HUES48 (cell line): ENCODE measurements around the gene SF3A2.

Experiments
- H3K27ac ChIP-seq: one replicate; pipeline ENCODE4 v1.7.0; 2013; ENCODE audit warnings: low read depth, low read length, inconsistent platforms
- H3K27me3 ChIP-seq: 2 replicates; pipeline ENCODE4 v1.6.1; 2013; ENCODE audit warnings: mild to moderate bottlenecking, low read length; ENCODE audit not compliant: control insufficient read depth, insufficient read depth
- H3K36me3 ChIP-seq: 2 replicates; pipeline ENCODE4 v1.6.1; 2013; ENCODE audit warnings: low read length; ENCODE audit not compliant: control insufficient read depth, insufficient read depth
- H3K4me1 ChIP-seq: 2 replicates; pipeline ENCODE4 v1.6.1; 2013; ENCODE audit warnings: mild to moderate bottlenecking, low read length; ENCODE audit not compliant: control insufficient read depth, insufficient read depth
- H3K4me3 ChIP-seq: 2 replicates; pipeline ENCODE4 v1.5.1; 2013; ENCODE audit warnings: mild to moderate bottlenecking, low read depth, low read length
- H3K9ac ChIP-seq: 2 replicates; pipeline ENCODE4 v1.6.1; 2013; ENCODE audit warnings: mild to moderate bottlenecking, low read depth, low read length, moderate library complexity
- H3K9me3 ChIP-seq: 2 replicates; pipeline ENCODE4 v1.6.1; 2013; ENCODE audit warnings: low read length; ENCODE audit not compliant: control insufficient read depth, insufficient read depth

The SF3A2 gene

DNA sequence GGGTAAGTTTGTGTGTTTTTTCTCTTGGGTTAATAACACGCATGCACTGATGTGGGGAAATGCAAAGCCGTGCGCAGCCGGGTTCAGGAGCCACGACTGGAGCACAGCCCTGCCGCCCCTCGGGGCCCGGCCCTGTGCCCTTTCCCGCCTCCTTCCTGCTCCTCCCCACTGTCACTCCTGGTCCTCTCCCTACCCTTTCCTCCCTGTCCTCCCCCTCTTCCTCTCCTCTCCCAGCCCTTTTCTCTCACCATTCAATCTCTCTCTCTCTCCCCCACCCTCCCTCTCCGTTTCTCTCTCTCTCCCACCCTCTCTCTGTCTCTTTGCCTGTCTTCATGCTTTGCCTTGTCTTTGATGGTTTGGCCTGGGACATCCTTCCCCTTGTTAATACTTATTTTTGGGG is 27.6 kb upstream of the SF3A2 start:
- no peaks in the 10 kb centered on the region for H3K27me3 ChIP-seq
- H3K9me3 ChIP-seq = no peaks in the 10 kb centered on the region
- no peak overlapping the region for H3K27ac ChIP-seq
- H3K4me3 ChIP-seq = no peak overlapping the region
- no peaks in the 10 kb centered on the region for H3K4me1 ChIP-seq
- peaks cover 53% of the 10 kb centered on the region for H3K36me3 ChIP-seq
- no peak overlapping the region for H3K9ac ChIP-seq

- no peak overlapping the region for H3K27ac ChIP-seq
- H3K27me3 ChIP-seq = no peaks in the 10 kb centered on the region
- no peak overlapping the region for H3K4me3 ChIP-seq
- no peak overlapping the region for H3K9ac ChIP-seq
- H3K4me1 ChIP-seq = no peaks in the 10 kb centered on the region
- peaks cover 53% of the 10 kb centered on the region for H3K36me3 ChIP-seq
- no peaks in the 10 kb centered on the region for H3K9me3 ChIP-seq
These were observed 27.2 kb upstream of the SF3A2 start for GRCh38 chr19:2209408-2209807.

GRCh38 chr19:2210206-2210605 is 26.4 kb upstream of the SF3A2 start:
- Histone ChIP-seq H3K4me3 (no peak overlapping the region), H3K4me1 (no peaks in the 10 kb centered on the region), H3K9ac (no peak overlapping the region), H3K27ac (no peak overlapping the region), H3K27me3 (no peaks in the 10 kb centered on the region), H3K9me3 (no peaks in the 10 kb centered on the region), H3K36me3 (peaks cover 61% of the 10 kb centered on the region)

- Histone ChIP-seq H3K4me1 (no peaks in the 10 kb centered on the region), H3K9me3 (no peaks in the 10 kb centered on the region), H3K36me3 (peaks cover 71% of the 10 kb centered on the region), H3K9ac (no peak overlapping the region), H3K27me3 (no peaks in the 10 kb centered on the region), H3K4me3 (no peak overlapping the region), H3K27ac (no peak overlapping the region)
These were observed 25.5 kb upstream of the SF3A2 start for GRCh38 chr19:2210987-2211740.

DNA sequence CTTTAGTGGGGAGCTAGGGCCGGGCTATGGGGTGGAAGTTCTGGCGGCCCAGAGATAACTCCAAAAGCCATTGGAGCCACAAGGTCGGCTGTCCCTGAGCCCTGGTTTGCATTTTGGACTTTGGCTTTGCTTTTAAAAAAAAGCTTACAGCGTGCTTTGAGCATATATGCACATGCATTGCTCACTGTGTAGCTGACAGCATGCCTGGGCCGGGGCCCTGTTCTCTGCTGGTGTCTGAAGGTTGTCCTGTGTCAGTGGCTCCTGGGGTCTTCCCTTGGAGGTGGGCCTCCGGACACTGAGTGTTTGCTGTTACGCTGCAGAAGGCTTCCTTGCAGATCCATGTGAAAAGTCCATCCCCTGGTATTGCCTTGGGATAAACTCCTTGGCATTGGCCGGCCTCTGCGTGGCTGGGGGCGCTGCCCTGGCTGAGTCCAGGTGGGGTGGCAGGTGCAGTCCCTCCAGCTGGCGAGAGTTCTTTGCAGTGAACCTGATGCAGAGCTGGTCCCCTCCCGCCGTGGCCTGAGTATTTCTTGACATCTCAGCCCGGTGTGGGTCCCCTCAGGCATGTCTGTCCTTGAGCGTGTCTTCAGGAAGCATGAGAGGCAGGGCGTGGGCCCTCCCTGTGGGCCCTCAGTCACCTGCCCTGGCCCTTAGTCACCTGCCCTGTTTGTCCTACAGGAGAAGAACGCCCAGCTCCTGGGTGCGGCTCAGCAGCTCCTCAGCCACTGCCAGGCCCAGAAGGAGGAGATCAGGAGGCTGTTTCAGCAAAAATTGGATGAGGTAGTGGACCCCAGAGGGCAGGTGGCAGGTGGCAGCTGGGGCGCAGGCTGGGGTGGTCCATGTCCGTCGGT is 23.5 kb upstream of the SF3A2 start:
- H3K9me3 ChIP-seq = no peaks in the 10 kb centered on the region
- peaks cover 77% of the 10 kb centered on the region for H3K36me3 ChIP-seq
- no peaks in the 10 kb centered on the region for H3K27me3 ChIP-seq
- H3K9ac ChIP-seq = no peak overlapping the region
- no peak overlapping the region for H3K4me3 ChIP-seq
- H3K4me1 ChIP-seq = no peaks in the 10 kb centered on the region
- no peak overlapping the region for H3K27ac ChIP-seq

- Histone ChIP-seq H3K27ac (no peak overlapping the region), H3K4me1 (no peaks in the 10 kb centered on the region), H3K9me3 (no peaks in the 10 kb centered on the region), H3K36me3 (peaks cover 77% of the 10 kb centered on the region), H3K4me3 (no peak overlapping the region), H3K27me3 (no peaks in the 10 kb centered on the region), H3K9ac (no peak overlapping the region)
These were observed 22.8 kb upstream of the SF3A2 start for GRCh38 chr19:2213799-2214198.

DNA sequence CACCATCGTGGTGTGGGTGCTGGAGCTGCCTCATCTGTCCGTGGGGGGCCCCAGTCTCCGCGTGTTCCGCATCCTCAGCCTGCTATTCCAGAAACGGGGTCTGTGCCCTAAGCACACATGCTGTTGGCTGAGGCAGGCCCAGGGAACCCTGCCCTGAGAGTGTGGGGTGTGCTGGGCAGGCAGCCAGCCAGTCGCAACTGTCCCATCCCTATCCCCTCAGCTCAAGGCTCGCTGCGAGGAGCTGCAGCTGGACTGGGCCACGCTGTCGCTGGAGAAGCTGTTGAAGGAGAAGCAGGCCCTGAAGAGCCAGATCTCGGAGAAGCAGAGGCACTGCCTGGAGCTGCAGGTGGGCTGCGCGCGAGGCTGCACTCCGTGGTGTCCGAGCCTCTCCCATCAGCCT is 22.4 kb upstream of the SF3A2 start:
- Histone ChIP-seq H3K9me3 (no peaks in the 10 kb centered on the region), H3K9ac (0 out of 2 replicates have a peak overlapping the region, but pooled peaks have one; percentile 20), H3K27me3 (no peaks in the 10 kb centered on the region), H3K4me1 (no peaks in the 10 kb centered on the region), H3K36me3 (peaks cover 79% of the 10 kb centered on the region), H3K4me3 (no peak overlapping the region), H3K27ac (no peak overlapping the region)

GRCh38 chr19:2215281-2215751 is 21.3 kb upstream of the SF3A2 start:
- no peaks in the 10 kb centered on the region for H3K27me3 ChIP-seq
- no peaks in the 10 kb centered on the region for H3K9me3 ChIP-seq
- H3K4me1 ChIP-seq = no peaks in the 10 kb centered on the region
- H3K9ac ChIP-seq = no peak overlapping the region
- H3K27ac ChIP-seq = no peak overlapping the region
- no peak overlapping the region for H3K4me3 ChIP-seq
- H3K36me3 ChIP-seq = peaks cover 87% of the 10 kb centered on the region

GRCh38 chr19:2216361-2217225 is 20.0 kb upstream of the SF3A2 start:
- H3K27me3 ChIP-seq = no peaks in the 10 kb centered on the region
- H3K36me3 ChIP-seq = peaks cover 85% of the 10 kb centered on the region
- no peak overlapping the region for H3K27ac ChIP-seq
- H3K4me3 ChIP-seq = no peak overlapping the region
- no peaks in the 10 kb centered on the region for H3K4me1 ChIP-seq
- no peak overlapping the region for H3K9ac ChIP-seq
- no peaks in the 10 kb centered on the region for H3K9me3 ChIP-seq

GRCh38 chr19:2217591-2217990 is 19.0 kb upstream of the SF3A2 start:
- H3K4me3 ChIP-seq = no peak overlapping the region
- peaks cover 78% of the 10 kb centered on the region for H3K36me3 ChIP-seq
- no peaks in the 10 kb centered on the region for H3K4me1 ChIP-seq
- H3K27me3 ChIP-seq = no peaks in the 10 kb centered on the region
- H3K9ac ChIP-seq = no peak overlapping the region
- no peaks in the 10 kb centered on the region for H3K9me3 ChIP-seq
- no peak overlapping the region for H3K27ac ChIP-seq
